ENCODE data around the gene SSX4B.
"Not testable (repeated sequence)": the region's sequence is repeated elsewhere in the genome, so short reads cannot be mapped to it uniquely, and the experiment has no call there.

The SSX4B gene, protein sequence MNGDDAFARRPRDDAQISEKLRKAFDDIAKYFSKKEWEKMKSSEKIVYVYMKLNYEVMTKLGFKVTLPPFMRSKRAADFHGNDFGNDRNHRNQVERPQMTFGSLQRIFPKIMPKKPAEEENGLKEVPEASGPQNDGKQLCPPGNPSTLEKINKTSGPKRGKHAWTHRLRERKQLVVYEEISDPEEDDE

DNA sequence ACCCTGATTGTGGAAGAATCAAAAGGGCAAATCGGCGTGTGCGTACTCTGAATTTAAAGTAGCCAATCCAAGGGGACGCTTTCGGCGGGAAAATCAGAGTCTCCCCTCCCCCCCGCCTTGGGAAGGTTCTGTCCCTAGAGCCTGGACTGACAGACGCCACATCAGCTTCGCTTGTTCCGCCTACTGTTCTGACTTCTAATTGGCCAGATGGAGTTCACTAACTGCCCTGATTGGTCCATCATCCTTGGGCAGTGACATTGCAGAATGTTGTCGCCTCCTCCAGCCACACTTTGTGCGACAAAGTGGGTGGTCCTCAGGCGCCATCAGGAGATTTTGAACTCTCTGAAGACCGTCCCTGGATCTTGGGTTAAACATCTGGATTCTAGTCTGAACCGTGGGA, at the start of gene SSX4B:
SSX4B (minus strand) TSS at position 101 of the 400 bp plus-strand sequence. CDS start 588 bp downstream, outside the sequence.
- not testable (repeated sequence) for H3K4me3 ChIP-seq (ENCODE audit: low read depth, low read length); DNase-seq (ENCODE audit: low read depth)

DNA sequence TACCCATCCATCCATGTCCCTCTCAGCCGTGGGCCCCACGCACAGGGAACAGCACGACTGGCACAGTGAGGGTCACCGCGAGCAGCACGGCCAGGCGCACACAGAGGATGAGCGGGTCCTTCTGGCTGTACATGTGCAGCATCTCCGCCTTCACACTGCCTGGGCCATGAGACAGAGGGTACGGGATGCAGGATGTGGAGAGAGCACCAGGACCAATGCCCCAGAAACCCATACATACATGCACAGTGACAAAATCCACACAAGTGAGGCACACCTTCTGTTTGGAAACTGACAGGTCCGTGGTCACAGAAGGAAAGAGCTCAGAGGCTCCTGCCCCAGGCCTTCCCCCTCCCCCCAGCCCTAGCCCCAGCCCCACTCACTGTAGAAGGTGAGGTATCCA, 48.8 kb upstream of the SSX4B start:
- DNase-seq (ENCODE audit: low read depth): no peak
- no peak overlapping the region for H3K4me3 ChIP-seq (ENCODE audit: low read depth, low read length)

DNA sequence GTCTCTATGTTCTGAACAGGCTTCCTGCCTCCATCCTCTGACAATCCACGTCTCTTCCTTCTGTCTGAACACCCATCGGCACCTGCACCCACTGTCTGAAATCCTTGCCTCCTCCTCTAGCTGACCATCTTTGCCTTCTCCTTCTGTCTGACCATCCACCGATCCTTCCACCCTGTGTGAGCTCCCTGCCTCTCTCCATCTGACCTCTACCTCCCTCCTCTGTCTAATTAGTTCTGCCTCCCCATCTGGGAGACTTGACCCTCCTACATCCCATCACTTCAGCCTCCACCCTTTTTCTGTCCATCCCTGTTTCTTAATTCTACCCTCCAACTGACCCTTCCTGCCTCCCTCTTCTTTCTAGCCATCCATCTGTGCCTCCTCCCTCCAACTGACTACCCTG, 48.3 kb upstream of the SSX4B start:
- H3K4me3 ChIP-seq (ENCODE audit: low read depth, low read length): no peak overlapping the region
- DNase-seq (ENCODE audit: low read depth): no peak

DNA sequence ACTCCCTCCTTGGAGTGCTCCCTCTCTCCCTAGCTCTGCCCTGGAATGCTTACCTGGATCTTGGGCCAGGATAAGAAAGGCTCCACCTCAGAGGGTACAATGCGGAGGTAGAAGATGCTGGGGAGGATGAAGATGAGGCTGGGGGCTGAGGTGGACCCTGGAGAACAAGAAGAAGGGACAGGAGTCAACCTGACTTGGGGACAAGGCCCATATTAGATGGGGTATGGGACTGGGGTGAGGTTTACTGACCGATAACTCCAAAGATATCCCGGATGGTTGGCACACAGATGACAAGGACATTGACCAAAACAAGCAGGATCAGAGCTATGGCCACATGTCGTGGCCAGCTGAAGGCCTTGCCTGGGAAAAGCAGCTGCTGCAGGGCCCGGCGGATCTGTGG, 47.7 kb upstream of the SSX4B start:
- no peak for DNase-seq (ENCODE audit: low read depth)
- no peak overlapping the region for H3K4me3 ChIP-seq (ENCODE audit: low read depth, low read length)

DNA sequence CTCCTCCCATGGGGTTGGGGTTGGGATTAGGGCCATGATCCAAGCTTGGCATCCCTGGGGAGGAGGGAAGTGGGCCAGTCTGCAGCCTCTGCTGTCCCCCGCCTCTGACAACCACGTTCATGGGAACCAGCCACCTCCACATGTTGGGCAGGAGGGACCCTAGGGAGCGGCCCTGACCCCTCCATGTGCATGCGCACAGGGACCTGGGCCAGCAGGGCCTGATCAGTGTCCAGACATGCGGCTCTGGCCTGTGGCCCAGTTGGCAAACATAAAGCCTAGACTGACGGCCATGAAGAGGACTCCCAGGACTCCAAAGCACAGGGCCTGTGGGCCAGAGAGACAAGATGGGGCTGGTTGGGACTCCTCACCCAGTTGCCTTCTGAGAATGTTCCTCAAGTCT, 47.0 kb upstream of the SSX4B start:
- DNase-seq (ENCODE audit: low read depth): no peak
- H3K4me3 ChIP-seq (ENCODE audit: low read depth, low read length): no peak overlapping the region

DNA sequence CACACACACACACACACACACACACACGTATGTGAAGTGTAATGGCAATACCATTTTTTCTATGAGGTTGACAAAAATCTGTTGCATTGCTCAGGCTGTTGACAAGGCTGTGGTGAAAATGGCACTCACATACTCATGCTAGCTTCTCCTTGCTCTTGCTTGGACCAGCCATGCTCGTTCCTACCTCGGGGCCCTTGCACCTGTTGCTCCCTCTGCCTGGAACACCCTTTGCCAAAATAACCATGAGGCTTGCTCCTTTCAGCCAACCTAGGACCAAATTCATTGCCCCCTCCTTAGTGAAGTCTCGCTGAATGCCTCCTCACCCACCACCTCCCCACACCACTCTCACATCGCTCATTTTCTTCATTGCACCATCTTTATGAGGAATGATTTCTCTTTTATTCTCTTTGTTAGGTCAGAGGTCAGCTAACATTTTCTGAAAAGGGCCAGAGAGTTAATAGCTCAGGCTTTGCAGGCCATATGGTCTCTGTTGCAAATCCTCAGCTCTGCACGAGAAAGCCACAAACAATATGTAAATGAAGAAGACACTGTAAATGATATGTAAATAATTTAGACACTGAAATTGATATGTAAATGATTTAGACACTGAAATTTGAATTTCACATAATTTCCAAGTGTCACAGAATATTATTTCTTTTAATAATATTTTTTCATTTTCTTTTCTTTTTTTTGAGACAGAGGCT, 45.0 kb upstream of the SSX4B start:
- no peak overlapping the region for H3K4me3 ChIP-seq (ENCODE audit: low read depth, low read length)
- no peak for DNase-seq (ENCODE audit: low read depth)

DNA sequence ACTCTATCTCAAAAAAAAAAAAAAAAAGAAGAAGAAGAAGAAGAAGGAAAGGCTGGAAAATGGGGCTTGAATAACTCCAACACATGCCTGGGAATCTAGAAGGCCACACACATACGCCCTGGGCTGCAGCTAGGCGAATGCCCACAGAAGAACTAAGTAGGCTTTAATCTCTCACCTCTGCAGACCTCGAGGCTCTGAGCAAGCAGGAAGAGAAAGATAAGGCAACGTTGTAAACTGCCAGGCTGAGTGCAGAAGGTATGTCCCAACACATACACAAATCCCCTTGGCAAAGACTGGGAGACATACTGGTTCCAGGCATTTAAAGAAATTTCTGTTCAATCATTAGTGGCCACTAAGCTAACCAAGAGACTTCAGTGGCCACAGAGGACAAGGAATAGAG, 39.9 kb upstream of the SSX4B start:
- no peak overlapping the region for H3K4me3 ChIP-seq (ENCODE audit: low read depth, low read length)
- DNase-seq (ENCODE audit: low read depth): no peak

DNA sequence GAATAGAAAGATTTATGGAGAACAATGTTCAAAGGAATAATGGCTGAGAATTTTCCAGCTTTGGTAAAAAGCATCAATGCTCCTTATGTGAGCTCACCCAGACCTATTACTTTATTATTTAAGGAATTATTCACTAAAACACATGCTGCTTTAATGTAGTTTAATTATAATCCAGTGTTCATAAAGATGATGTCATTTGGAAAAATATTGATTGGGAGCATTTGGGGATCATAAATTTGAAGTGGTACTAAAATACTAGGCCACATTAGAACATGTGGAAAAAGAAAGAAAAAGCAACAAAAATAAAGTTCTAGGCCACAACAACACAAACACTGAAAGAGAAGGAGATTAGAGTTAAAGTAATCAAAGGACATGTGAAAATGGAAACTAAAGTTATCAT, 38.3 kb upstream of the SSX4B start:
- DNase-seq (ENCODE audit: low read depth): no peak
- H3K4me3 ChIP-seq (ENCODE audit: low read depth, low read length): no peak overlapping the region

DNA sequence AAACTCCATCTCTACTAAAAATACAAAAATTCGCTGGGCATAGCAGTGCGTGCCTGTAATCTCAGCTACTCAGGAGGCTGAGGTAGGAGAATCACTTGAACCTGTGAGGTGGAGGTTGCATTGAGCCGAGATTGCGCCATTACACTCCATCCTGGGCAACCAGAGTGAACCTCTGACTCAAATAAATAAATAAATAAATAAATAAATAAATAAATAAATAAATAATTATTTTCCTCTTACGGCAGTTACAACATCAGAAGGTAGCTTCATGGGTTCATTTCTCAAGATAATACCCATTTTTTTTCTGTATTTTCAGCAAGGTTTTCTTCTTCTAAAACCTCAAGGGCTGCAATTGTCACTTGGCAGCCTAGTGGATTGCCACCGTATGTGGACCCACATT, 35.4 kb upstream of the SSX4B start:
- DNase-seq (ENCODE audit: low read depth): not testable (repeated sequence)

DNA sequence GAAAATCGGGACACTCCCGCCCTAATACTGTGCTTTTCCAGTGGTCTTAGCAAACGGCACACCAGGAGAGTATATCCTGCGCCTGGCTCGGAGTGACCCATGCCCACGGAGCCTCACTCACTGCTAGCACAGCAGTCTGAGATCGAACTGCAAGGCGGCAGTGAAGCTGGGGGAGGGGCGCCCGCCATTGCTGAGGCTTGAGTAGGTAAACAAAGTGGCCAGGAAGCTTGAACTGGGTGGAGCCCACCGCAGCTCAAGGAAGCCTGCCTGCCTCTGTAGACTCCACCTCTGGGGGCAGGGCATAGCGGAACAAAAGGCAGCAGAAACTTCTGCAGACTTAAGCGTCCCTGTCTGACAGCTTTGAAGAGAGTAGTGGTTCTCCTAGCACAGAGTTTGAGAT, 22.0 kb upstream of the SSX4B start:
- not testable (repeated sequence) for H3K4me3 ChIP-seq (ENCODE audit: low read depth, low read length); DNase-seq (ENCODE audit: low read depth)

More for the DNA sequence above, 35.4 kb upstream of the SSX4B start:
- not testable (repeated sequence) for H3K4me3 ChIP-seq (ENCODE audit: low read depth, low read length)

DNA sequence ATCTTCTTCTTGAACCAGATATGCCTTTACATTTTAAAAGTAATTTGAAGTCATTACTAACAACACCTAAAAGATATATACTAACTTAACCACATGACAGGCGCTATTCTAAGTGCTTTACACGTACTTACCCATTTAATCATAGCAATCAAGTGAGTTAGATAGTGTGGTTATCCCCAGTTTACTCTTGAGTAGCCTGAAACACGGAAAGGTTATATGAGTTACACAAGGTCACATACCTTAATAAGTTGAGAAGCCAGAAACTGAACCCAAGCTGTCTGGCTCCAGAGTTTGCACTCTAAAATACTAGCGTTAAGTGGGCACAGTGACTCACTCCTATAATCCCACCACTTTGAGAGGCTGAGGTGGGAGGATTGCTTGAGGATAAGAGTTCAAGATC, 18.4 kb upstream of the SSX4B start:
- not testable (repeated sequence) for H3K4me3 ChIP-seq (ENCODE audit: low read depth, low read length); DNase-seq (ENCODE audit: low read depth)

DNA sequence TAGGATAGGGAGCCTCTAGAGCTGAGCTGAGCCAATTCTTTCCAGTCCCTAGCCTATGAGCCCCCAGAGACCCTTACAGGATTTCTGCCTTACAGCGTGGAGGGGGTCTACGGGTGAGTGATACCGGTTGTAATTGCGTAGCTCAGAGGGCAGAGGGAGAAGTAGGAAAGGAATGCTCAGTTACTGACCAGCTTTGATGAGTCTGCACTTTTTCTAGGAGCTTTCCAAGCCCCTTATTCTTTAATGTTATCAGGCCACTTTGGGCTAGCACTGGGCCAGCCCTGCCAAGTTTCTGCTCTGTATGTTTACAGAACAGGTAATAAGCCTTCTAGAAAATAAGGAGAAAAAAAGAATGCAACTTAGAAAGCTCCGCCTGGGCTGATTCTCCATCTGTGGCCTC, 17.8 kb upstream of the SSX4B start:
- DNase-seq (ENCODE audit: low read depth); H3K4me3 ChIP-seq (ENCODE audit: low read depth, low read length): not testable (repeated sequence)

DNA sequence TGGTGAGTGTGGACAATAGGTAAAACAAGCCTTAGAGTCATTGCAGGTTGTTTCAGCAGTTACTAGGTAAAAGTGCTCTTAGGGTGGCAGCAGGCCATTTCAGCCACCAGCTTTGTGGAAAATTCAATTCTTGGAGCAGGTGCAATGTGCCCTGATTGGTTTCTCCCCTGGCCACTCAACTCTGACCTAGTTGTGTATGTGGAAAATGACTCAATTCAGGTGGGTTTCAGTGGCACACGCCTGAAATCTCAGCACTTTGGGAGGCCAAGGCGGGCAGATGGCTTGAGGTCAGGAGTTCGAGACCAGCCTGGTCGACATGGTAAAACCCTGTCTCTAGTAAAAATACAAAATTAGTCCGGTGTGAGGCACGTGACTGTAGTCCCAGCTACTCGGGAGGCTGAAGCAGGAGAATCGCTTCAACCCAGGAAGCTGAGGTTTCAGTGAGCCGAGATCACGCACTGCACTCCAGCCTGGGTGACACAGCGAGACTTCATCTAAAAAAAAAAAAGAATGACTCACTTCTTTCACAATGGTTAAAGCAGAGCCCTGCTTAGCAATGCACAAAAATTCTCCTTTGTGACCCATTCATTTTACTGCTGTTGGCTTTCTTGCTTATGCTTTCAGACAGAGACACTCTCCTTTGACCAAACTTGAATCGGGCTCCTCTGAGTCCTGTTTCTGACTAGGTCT, 15.4 kb upstream of the SSX4B start:
- H3K4me3 ChIP-seq (ENCODE audit: low read depth, low read length); DNase-seq (ENCODE audit: low read depth): not testable (repeated sequence)

DNA sequence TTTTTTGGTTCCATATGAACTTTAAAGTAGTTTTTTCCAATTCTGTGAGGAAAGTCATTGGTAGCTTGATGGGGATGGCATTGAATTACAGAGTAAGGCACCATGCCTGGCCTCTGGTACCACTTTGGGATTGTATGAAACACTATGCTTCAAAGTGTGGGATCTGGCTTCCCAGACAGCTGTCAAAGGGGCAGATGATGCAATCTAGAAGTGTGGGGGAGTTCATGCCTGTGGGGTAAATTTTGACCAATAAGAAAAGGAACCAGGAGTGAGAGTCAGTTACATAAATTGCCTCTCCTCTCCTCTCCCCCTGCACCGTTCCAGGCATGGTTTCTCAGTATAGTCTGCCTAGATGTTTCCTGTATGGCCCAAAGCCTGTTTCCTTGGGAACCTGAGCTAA, 13.9 kb downstream of the SSX4B start:
- not testable (repeated sequence) for DNase-seq (ENCODE audit: low read depth); H3K4me3 ChIP-seq (ENCODE audit: low read depth, low read length)

DNA sequence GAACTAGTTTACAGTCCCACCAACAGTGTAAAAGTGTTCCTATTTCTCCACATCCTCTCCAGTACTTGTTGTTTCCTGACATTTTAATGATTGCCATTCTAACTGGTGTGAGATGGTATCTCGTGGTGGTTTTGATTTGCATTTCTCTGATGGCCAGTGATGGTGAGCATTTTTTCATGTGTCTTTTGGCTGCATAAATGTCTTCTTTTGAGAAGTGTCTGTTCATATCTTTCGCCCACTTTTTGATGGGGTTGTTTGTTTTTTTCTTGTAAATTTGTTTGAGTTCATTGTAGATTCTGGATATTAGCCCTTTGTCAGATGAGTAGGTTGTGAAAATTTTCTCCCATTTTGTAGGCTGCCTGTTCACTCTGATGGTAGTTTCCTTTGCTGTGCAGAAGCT, 14.8 kb downstream of the SSX4B start:
- DNase-seq (ENCODE audit: low read depth); H3K4me3 ChIP-seq (ENCODE audit: low read depth, low read length): not testable (repeated sequence)

DNA sequence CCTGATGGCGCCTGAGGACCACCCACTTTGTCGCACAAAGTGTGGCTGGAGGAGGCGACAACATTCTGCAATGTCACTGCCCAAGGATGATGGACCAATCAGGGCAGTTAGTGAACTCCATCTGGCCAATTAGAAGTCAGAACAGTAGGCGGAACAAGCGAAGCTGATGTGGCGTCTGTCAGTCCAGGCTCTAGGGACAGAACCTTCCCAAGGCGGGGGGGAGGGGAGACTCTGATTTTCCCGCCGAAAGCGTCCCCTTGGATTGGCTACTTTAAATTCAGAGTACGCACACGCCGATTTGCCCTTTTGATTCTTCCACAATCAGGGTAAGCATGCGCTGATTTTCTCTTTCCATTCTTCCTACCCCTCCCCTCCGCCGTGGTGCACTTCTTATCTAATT, 28.5 kb downstream of the SSX4B start, which contains the start of gene SSX4:
SSX4 (plus strand) TSS at position 301 of the 400 bp plus-strand sequence. CDS start 515 bp downstream, outside the sequence.
- H3K4me3 ChIP-seq (ENCODE audit: low read depth, low read length); DNase-seq (ENCODE audit: low read depth): not testable (repeated sequence)

DNA sequence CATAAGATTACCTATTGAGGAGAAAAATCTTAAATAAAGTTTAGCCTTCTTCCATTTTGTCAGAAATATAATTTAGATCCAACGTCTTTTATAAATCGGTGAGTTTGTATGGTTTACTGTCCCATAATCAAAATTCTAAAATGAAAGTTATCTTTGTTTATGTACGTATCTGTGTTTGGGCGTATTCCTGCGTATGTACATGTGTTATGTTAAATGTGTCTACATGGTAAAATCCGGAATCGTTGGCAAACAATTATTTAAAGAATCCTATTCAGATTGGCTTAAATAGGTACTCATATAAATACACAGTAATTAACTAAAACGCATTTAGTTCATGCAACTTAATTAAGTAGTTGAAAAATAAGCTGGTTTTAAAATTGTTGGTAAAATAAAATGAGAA, 41.4 kb downstream of the SSX4B start:
- H3K4me3 ChIP-seq (ENCODE audit: low read depth, low read length); DNase-seq (ENCODE audit: low read depth): not testable (repeated sequence)

DNA sequence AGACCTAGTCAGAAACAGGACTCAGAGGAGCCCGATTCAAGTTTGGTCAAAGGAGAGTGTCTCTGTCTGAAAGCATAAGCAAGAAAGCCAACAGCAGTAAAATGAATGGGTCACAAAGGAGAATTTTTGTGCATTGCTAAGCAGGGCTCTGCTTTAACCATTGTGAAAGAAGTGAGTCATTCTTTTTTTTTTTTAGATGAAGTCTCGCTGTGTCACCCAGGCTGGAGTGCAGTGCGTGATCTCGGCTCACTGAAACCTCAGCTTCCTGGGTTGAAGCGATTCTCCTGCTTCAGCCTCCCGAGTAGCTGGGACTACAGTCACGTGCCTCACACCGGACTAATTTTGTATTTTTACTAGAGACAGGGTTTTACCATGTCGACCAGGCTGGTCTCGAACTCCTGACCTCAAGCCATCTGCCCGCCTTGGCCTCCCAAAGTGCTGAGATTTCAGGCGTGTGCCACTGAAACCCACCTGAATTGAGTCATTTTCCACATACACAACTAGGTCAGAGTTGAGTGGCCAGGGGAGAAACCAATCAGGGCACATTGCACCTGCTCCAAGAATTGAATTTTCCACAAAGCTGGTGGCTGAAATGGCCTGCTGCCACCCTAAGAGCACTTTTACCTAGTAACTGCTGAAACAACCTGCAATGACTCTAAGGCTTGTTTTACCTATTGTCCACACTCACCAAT, 43.9 kb downstream of the SSX4B start:
- not testable (repeated sequence) for DNase-seq (ENCODE audit: low read depth); H3K4me3 ChIP-seq (ENCODE audit: low read depth, low read length)

DNA sequence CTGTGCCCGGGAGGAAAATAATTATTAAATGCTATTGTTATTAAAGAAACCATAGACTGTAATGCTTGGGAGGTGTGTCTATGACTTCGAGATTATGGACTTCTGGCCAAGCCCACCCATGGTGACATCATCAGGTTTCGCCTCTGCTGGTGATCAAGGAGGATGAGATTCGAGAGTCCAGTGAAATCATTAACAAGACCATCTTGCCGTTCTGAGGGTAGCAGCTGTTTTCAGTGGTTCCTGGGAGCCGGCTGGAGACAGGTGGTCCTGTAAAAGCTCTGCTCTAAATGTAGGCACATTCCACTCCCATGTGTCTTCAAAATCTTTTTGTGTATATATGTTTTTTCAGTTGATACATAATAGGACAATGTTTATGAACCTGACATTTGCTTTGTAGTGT, 52.5 kb downstream of the SSX4B start:
- DNase-seq (ENCODE audit: low read depth); H3K4me3 ChIP-seq (ENCODE audit: low read depth, low read length): not testable (repeated sequence)

DNA sequence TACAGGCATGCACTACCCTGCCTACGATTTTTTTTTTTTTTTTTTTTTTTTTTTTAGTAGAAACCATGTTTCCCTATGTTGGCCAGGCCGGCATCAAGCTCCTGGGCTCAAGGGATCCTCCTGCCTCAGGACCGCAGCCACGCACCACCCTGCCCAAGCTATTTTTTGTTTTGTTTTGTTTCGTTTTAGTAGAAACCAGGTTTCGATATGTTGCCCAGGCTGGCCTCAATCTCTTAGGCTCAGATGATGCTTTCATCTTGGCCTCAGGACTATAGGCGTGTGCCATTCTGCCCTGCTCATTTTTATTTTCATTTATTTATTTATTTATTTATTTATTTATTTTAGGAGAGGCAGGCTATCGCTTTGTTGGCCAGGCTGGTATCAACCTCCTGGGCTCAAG, 54.1 kb downstream of the SSX4B start:
- DNase-seq (ENCODE audit: low read depth): no peak

More for the DNA sequence above, 54.1 kb downstream of the SSX4B start:
- H3K4me3 ChIP-seq (ENCODE audit: low read depth, low read length): no peak overlapping the region
